ENCODE measurements around the gene SLC35F5.
"Not testable (repeated sequence)": the region's sequence is repeated elsewhere in the genome, so short reads cannot be mapped to it uniquely, and the experiment has no call there.

SLC35F5 gene

GRCh38 chr2:113755835-113756354 lies 547 bp downstream of the SLC35F5 start:
- no peak for DNase-seq (ENCODE audit: low read depth, low spot score)

GRCh38 chr2:113755035-113755834 lies 1.2 kb downstream of the SLC35F5 start:
- DNase-seq (ENCODE audit: low read depth, low spot score): peak; percentile 6

- no peak for DNase-seq (ENCODE audit: low read depth, low spot score)
These were observed 2.3 kb downstream of the SLC35F5 start for GRCh38 chr2:113754160-113754559.

- no peak for DNase-seq (ENCODE audit: low read depth, low spot score)
These were observed 6.1 kb downstream of the SLC35F5 start for GRCh38 chr2:113750385-113750784.

GRCh38 chr2:113741091-113741490 lies 15.4 kb downstream of the SLC35F5 start:
- DNase-seq (ENCODE audit: low read depth, low spot score): no peak

- DNase-seq (ENCODE audit: low read depth, low spot score): no peak
These were observed 16.6 kb downstream of the SLC35F5 start for GRCh38 chr2:113739849-113740248.

GRCh38 chr2:113734185-113734584 lies 22.3 kb downstream of the SLC35F5 start:
- no peak for DNase-seq (ENCODE audit: low read depth, low spot score)

GRCh38 chr2:113724010-113724409 lies 32.4 kb downstream of the SLC35F5 start:
- no peak for DNase-seq (ENCODE audit: low read depth, low spot score)

GRCh38 chr2:113723411-113723810 lies 33.0 kb downstream of the SLC35F5 start:
- DNase-seq (ENCODE audit: low read depth, low spot score): no peak

GRCh38 chr2:113720167-113720566 lies 36.3 kb downstream of the SLC35F5 start:
- no peak for DNase-seq (ENCODE audit: low read depth, low spot score)

GRCh38 chr2:113716291-113716690 lies 40.2 kb downstream of the SLC35F5 start:
- no peak for DNase-seq (ENCODE audit: low read depth, low spot score)

- DNase-seq (ENCODE audit: low read depth, low spot score): no peak
These were observed 43.5 kb downstream of the SLC35F5 start for GRCh38 chr2:113712941-113713340.

GRCh38 chr2:113711851-113712250 lies 44.6 kb downstream of the SLC35F5 start:
- DNase-seq (ENCODE audit: low read depth, low spot score): no peak

- no peak for DNase-seq (ENCODE audit: low read depth, low spot score)
These were observed 47.4 kb downstream of the SLC35F5 start for GRCh38 chr2:113709022-113709421.

- DNase-seq (ENCODE audit: low read depth, low spot score): no peak
These were observed 49.3 kb downstream of the SLC35F5 start for GRCh38 chr2:113707106-113707505.

GRCh38 chr2:113705982-113706523 lies 50.4 kb downstream of the SLC35F5 start:
- DNase-seq (ENCODE audit: low read depth, low spot score): no peak

GRCh38 chr2:113704300-113704993 lies 52.0 kb downstream of the SLC35F5 start:
- DNase-seq (ENCODE audit: low read depth, low spot score): not testable (repeated sequence)

GRCh38 chr2:113703386-113704299 lies 52.8 kb downstream of the SLC35F5 start:
- DNase-seq (ENCODE audit: low read depth, low spot score): no peak

GRCh38 chr2:113700186-113700841 lies 56.1 kb downstream of the SLC35F5 start:
- peak; percentile 46 for DNase-seq (ENCODE audit: low read depth, low spot score)

- DNase-seq (ENCODE audit: low read depth, low spot score): no peak
These were observed 57.5 kb downstream of the SLC35F5 start for GRCh38 chr2:113698892-113699447.

GRCh38 chr2:113698251-113698650 lies 58.2 kb downstream of the SLC35F5 start:
- DNase-seq (ENCODE audit: low read depth, low spot score): not testable (repeated sequence)
